Embryonic facial prominence (tissue), 1 donor: ENCODE data around the gene ALKBH1.
"Not testable (repeated sequence)": the region's sequence is repeated elsewhere in the genome, so short reads cannot be mapped to it uniquely, and the experiment has no call there.

Experiments
- DNase-seq: peaks from one replicate; pipeline ENCODE4 v3.0.0-alpha.2; 2016; ENCODE audit errors: extremely low spot score

ALKBH1 gene, protein sequence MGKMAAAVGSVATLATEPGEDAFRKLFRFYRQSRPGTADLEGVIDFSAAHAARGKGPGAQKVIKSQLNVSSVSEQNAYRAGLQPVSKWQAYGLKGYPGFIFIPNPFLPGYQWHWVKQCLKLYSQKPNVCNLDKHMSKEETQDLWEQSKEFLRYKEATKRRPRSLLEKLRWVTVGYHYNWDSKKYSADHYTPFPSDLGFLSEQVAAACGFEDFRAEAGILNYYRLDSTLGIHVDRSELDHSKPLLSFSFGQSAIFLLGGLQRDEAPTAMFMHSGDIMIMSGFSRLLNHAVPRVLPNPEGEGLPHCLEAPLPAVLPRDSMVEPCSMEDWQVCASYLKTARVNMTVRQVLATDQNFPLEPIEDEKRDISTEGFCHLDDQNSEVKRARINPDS

DNA sequence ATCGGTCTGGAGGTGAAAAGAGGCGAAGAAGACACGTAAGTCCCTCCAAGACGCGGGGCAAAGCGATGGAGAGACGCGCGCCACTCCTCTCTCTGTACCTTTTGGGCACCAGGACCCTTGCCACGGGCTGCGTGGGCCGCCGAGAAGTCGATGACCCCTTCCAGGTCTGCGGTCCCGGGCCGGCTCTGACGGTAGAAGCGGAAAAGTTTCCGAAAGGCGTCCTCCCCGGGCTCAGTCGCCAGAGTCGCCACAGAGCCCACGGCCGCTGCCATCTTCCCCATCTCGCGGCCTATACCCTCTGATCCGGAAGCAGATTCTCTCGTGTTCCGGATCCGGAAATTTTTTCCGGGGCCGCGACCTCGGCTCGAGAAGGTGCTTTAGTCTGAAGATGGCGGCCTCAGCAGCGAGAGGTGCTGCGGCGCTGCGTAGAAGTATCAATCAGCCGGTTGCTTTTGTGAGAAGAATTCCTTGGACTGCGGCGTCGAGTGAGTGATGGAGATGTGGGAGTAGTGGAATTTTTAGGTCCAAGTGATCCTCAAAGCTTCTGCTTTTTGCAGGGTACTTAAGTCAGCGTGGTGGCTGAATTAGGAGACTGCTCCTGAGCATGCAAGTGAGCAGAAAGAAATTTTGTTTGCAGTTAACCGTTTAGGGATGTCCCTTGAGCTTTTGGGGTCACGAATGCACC lies at the start of gene ALKBH1, which contains the start of gene SLIRP:
ALKBH1 (minus strand) TSS at position 300 of the 685 bp plus-strand sequence; CDS start at position 281, 19 bp downstream.
SLIRP (plus strand) TSS at position 380 of the 685 bp plus-strand sequence; CDS start at position 389, 9 bp downstream.
- DNase-seq = peak; percentile 77

DNA sequence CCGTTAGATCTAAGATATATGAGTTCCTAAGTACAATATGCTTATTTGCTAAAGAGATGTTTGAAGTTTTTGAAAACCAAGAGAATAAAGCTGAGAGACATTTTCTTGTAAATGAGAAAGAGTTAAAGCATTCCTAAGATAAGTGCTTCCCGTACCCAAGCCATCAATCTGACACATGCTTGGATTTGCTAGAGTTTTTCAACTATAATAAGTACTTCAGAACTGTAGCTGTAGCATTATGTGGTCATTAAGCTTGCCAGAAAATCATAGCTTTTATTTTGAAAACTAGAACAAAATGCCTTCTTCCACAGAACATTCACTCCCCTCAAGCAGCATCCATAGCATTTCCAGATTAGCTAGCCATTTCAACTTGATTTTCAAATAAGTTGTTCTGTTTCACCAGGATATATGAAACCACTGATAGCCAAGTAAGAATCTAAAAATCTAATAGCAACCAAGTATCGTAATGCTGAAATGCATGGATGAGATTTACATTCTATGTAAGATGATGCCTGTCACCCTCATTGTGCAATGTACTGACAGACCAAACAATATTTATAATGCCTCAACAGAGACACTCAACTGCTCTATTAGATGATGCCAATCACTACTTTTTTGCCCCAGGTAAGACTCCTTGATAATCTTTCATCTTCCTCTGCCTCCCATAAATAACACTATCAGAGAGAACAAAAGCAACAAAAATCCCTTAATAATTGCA lies 45.1 kb upstream of the ALKBH1 start:
- DNase-seq = no peak

DNA sequence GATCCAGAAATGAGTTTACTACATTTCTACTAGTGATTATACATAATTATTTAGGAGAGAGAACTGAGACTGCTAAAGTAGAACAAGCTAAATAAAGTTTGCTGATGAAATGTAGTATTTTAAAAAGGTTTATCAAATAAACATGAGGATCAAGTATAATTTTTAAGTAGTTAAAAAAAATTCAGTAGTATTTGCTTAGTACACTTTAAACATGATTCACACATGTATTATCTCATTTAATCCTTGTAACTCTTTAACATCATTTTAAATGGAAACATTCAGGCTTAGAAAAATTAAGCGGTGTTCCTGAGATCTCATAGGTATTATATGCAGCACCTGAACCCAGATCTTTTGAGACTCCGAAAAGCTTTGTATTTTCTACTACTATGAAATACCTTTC lies 44.4 kb upstream of the ALKBH1 start:
- no peak for DNase-seq

DNA sequence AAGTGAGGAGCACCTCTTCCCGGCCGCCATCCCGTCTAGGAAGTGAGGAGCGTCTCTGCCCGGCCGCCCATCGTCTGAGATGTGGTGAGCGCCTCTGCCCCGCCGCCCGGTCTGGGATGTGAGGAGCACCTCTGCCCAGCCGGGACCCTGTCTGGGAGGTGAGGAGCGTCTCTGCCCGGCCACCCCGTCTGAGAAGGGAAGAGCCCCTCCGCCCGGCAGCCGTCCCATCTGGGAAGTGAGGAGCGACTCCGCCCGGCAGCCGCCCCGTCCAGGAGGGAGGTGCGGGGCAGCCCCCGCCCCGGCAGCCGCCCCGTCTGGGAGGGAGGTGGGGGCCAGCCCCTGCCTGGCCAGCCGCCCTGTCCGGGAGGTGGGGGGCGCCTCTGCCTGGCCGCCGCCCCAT lies 39.6 kb upstream of the ALKBH1 start:
- not testable (repeated sequence) for DNase-seq

DNA sequence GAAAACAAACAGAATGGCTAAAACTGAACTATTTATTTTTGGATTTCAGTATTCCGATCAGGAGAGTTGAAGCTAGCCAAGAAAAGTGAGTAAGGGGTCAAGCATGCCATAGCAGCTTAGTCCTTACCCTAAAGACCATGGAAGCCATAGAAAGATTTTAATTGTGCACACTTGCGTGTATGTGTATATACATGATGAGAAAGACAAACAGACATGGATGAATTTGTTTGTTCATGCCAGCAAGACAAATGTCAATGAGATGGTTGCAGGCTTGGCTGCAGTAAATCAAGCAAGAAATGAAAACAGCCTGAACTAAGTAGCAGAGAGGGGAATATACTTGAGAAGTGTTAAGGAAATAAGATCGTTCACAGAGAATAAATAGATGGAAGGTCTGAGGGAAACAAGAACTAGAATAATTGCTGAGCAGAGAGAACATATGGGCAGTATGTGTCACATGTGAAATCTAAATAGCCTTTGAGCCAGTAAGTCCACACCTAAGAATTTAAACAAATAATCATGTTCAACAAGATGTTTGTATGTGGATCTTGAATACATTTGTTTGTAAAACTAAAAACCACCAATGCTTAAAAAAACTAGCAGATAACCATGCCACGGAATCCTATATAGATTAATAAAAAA lies 38.4 kb upstream of the ALKBH1 start:
- DNase-seq = no peak

DNA sequence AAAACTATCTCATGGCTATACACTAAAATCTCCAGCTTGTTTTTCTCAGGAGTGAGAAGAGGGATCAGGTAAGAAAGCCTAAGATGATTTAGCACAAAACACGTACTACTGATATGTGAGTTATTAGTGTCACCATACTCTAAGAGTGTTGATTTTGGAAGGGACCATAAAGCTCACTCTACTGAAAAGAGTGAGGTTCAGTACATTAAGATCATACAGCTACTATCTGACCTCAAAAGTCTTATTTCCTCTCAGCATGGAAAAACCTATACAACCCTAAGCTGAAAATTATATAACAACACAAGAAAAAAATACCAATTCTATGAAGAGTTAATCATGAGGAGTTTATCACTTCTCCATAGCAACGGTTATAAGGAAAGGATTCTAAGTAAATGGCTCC lies 33.6 kb upstream of the ALKBH1 start:
- DNase-seq = no peak

DNA sequence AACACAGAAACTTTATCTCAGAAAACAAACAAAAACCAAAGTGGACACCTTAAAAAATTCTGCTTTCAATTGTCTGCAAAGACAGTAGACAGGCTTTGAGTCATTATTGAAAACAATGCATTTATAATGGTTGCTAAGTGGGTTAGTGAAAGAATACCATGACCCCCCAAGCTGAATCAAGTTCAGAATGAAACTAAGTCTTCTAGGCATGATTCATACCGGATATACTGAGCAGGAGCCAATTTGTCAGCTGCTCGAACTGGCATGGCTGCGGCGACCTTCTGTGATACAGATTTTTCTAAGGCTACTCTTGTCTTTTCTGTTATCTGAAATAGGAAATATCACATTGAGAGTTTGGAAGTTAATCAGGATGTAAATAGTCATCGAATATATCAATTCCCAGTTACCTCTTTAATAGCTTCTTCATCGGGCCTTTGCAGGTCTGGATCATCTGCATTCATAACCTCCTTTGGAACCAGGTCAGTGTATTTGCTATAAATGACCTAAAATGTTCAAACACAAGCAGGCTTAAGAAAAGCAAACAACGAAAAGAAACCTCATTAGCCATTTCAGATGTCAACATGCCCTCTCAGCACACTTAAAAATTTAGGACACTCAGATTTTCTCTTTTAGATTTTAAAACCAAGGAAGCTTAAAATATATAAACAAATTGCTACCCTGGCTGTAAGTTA lies 30.9 kb upstream of the ALKBH1 start:
- no peak for DNase-seq

DNA sequence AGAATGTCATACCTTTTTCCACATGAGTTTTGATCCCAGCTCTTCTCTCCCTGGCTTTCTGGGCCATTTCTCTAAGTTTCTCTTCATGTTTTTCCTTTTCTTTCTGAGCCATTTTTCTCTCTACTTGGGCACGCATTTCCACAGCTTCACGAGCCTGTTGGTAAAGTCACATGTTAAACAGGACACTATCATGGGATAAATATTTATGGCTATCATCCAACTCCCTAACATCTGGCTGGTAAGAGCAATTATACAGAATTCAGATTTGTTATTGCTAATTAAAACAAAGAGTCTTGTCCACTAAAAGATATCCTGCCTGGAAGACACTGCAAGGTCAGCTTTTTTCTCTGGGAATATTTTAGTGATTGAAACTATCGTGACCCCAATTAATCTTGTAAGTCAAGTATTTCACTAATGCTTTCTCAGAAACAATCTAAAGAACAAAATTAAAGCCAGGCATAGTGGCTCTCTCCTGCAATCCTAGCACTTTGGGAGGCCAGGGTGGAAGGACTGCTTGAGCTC lies 23.2 kb upstream of the ALKBH1 start:
- no peak for DNase-seq

DNA sequence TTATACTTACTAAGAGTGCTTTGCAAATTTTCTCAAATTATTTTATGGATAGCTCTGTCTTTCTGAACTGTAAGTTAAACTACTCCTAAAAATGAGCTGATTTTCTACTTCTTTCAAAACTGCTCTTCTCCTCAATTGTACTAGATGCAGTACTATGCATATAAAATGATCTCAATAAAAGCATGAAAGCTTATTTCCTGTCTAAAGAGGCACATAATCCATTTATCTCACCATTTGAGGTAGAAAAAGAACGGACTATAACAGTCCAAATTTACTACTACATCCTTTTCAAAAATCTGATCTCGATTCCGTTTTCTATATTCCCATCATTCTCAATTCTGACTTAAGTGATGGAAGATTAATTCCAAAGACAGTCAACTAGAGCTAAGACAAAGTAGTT lies 14.5 kb upstream of the ALKBH1 start:
- DNase-seq = no peak

DNA sequence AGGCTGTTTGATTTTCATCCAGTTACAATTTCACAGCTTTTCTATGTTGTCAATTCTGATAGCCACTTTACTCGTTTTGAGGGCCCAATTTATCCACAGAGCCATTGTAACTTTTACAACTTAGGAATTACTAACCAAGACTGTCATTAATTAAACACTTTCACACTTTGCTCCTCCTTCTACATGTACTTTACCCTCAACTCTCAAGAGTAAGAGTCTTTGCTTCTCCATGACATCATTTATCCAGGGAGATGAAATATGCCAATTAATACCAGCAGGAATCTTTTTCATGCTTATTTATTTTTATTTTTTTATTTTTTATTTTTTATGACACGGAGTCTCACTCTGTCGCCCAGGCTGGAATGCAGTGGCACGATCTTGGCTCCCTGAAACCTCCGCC lies 13.6 kb upstream of the ALKBH1 start:
- DNase-seq = no peak

DNA sequence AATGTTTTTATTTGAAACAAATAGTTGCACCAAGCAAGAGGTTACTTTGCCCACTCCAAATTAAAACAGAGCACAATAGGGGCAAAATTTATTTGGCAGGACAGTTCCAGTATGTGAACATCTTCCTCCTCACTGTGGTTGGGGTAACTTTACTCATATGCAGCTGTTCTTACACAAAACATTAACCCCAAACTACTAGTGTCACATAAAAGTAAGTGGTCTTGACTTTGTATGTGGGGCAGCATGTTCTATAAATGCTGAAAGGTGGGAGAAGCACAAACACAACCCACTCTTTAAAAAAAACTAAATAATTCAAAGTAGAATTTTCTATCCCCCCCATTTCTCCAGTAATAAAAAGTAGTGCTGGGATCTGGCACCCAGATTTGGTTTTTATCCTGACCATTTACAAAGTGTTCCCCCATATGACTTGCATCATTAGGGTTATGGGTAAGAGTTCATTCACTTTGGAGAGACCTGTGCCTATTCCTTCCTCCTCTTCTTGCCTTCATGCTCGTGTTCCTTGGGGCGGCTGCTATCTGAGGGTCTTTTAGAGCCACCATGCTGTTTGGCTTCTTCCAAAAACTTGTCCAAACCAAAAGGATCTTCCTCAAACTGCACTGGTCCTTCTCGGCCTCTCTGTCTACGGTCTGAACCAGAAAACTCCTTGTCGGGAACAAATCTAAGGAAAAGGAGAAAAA lies 9.9 kb upstream of the ALKBH1 start:
- DNase-seq = no peak

DNA sequence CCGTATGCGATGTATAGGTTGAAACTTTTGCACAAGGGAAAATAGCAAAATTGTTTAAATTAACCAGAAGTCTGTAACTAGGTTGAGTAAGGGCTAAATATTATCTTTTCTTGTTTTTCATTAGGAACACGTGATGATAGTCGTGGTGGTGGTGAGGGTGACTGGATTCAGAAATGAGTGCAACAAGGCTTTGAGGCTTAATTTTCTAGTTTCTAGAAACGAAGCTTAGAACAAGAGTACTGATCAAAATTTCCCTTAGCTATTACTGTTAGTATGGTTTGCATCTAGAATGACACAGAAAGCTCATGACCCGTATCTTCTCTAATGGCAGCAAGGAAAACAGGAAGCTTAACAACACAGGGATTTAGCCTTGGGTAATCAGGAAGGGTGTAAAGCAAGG lies 7.1 kb upstream of the ALKBH1 start:
- no peak for DNase-seq

DNA sequence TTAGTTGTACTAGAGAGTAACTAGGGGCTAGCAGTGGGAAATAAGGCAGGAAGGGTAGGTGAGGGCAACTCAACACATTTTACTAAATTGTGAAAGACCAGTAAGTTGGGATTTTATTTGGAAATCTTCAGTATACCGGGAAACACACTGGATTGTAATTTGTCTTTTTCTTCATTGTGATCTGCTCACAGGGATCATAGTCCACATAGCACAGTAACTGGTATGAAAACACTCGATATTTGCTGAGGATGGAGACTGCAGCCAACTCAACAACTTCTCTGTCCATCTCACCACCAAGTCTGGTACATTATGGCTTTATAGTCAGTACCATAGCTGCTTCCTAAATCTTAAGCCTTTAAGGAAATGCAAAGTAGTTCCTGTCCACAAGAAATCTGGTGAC lies 2.5 kb upstream of the ALKBH1 start:
- no peak for DNase-seq

DNA sequence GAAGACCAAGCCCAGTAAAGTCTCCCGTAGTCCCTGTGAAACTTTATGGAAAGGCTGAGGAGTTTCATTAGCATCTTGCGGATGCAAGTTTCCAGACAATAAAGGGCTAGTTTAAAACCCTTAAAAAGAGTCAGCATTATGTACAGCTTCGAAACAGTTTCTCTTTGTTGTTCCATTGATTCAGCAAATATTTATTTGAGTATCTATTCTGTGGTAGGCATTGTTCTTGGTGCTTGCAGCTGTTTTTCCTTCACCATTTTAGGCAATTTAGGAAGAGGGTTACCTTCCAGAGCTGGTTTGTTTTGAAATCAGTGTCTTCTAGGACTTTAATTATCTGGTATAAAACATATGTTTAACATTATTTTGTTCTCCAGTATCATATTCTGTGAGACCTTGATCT lies 1.6 kb upstream of the ALKBH1 start:
- no peak for DNase-seq

DNA sequence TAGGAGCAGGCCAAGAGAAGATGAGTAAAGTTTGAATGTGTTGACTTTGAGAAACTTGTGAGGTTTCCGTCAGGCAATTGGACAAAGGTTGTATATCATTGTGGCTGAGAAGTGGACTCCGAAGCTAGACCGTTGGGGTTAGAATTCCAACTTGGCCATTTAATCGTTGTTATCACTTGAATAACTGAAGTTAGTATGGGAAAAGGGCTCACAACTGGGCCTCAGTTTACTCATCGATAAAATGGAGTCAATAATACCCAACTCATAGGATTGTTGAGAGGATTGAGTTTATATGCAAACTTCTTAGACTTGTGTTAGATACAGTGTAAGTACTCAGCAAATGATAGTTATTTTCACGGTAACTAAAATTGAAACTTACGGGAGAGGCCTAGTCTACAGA lies 926 bp upstream of the ALKBH1 start:
- no peak for DNase-seq

DNA sequence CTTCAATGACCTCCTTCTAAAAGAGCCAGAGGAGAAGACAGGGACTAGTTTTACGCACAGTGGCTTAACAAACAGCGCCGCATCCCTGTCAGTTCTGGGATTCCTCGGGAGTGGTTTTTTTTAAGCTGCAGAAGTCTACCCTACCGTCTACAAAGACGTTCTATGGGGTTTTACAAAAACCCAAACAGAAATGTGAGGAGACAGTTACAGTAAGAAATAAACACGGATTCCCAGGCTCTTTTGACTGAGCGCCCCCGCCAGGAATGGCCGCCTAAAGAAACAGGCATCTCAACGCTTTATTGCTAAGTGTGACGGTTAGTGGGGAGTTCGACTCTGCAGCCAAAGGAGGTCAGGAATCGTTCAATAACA lies 484 bp downstream of the ALKBH1 start:
- DNase-seq = no peak

DNA sequence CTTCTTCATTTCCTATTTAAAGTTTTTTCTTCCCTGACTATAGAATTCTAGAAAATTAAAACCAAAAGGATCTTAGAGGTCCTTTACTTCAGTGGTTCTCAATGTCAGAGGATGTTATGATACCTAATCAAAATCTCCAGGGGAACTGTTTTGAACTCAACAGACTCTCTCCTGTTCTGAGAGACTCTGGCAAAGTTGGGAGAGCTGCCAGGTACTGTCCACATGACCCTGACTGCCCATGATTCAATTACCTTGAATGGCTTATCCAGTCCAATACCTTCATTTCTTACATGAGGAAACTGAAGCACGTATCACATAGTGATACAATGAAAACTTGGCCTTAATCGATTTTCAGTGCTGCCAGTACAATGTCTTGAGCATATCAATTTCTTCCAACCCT lies 16.6 kb downstream of the ALKBH1 start:
- no peak for DNase-seq

DNA sequence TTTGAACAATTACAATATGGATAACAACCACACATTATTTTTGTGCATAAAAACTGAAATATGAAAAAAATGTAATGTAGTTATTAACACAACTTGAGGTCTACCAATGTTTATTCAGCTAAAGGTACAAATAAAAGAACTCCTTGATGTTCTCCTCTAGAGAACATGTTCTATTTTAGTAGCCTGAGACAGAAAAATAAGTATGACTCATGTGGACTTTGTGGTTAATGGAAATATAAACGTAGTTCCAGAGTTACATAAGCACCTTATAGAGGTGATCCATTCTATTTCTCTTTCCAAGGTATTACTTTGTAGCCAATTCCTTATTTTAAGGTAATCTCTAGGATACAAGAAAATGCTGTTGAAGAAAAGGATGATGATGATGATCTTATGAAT lies 25.7 kb downstream of the ALKBH1 start:
- no peak for DNase-seq

DNA sequence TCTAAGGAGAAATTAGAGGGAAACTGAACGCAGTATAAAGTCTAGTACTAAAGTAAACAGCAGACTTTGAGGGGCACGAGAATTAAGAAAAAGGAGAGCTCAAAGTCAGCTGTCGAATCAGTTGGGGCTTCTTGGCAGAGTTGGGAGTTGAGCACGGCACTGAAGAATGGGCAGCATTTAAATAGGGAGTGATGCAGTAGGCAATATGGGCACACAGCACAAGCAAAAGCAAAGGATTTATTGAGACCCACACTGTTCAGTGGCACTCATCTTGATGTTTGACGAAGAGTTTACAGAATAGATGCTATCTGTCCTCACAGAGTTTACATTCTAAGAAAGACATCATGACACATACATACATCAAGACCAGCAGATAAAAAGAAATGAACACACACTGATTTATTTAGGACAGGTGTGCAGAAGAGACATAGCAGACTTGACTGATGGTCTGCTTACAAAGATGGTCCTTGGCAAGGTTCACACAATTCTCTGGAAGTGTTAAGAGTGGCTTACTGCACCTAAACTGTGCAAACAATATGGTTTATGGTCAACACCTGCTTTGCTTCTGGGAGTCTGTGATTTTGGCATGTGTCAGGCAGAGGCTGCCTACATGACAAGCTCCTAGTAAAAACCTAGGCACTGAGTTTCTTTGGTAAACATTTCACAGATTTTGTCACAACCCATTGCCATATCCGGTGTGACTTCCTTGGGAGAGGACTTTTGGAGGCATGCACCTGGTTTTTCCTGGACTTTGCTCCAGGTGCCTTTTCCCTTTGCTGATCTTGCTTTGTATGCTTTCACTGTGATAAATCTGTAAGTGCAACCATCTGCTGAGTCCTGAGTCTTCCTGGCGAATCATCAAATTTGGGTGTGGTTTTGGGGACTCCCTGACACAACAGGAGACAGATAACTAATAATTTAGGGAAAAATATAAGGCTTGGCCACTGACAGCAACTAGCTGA lies 26.3 kb downstream of the ALKBH1 start:
- no peak for DNase-seq

DNA sequence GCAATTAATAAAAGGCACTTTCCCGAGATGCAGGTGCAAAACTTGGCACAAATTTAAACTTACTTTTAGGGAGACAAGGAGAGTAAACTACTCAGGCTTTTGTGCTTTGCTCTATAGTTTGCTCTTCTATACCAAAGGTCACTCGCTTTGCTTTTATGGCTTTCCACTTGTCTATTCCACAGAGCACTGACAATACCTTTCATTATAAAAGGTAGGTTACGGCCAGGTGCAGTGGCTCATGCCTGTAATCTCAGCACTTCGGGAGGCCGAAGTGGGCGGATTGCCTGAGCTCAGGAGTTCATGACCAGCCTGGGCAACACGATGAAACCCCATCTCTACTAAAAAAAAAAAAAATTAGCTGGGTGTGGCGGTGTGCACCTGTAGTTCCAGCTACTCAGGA lies 32.9 kb downstream of the ALKBH1 start:
- no peak for DNase-seq
